H1 (cell line): ENCODE measurements around the gene CADM2. TPM values are rescaled to one million over a fixed set of nuclear protein-coding genes. Genes with fewer than 3 reads are reported as not detected.

ENCODE experiments used
- EGR1 ChIP-seq: IDR thresholded peaks from 2 replicates; pipeline ENCODE4 v1.6.1; 2011; ENCODE audit warnings: low read depth, low read length, borderline replicate concordance
- SIN3A ChIP-seq, 2 experiments: IDR thresholded peaks in 1 of 2; conservative IDR thresholded peaks in 1 of 2; 2 replicates each; pipeline ENCODE4 v1.6.1; 2011 to 2012; ENCODE audit warnings: low read length in 2 of 2, improper control_type of control experiment in 1 of 2, low read depth in 1 of 2, mild to moderate bottlenecking in 1 of 2
- polyA plus RNA-seq, 7 experiments: library from polyadenylated mRNA; depleted of rRNA in 3 of 7; stranded (reverse) in 5 of 7; unstranded in 2 of 7; fragments of >200 nt in 5 of 7; fragments of 200-250 nt in 2 of 7; gene quantifications; 1 replicate in 5 of 7; 2 replicates in 1 of 7; 4 replicates in 1 of 7; pipeline versions ENCODE4 v1.2.1 to v1.2.3, GENCODE V29; 2011 to 2013; ENCODE audit warnings: missing spikeins in 2 of 7, mixed read lengths in 2 of 7
- total RNA-seq: library from RNA; stranded (reverse); fragmentation: NEBNext Ultra II Directional; extraction: Animal tissue kit (Norgen Biotek cat#: 25700); gene quantifications from 2 replicates; pipeline ENCODE4 v1.2.1, GENCODE V29; 2021

Gene CADM2
- total and polyA plus RNA-seq, 2 of the 8 experiments (the other 6 are each of a cell fraction or from before 2014, with no cell fraction given), result 14.9 to 20.9 TPM

DNA sequence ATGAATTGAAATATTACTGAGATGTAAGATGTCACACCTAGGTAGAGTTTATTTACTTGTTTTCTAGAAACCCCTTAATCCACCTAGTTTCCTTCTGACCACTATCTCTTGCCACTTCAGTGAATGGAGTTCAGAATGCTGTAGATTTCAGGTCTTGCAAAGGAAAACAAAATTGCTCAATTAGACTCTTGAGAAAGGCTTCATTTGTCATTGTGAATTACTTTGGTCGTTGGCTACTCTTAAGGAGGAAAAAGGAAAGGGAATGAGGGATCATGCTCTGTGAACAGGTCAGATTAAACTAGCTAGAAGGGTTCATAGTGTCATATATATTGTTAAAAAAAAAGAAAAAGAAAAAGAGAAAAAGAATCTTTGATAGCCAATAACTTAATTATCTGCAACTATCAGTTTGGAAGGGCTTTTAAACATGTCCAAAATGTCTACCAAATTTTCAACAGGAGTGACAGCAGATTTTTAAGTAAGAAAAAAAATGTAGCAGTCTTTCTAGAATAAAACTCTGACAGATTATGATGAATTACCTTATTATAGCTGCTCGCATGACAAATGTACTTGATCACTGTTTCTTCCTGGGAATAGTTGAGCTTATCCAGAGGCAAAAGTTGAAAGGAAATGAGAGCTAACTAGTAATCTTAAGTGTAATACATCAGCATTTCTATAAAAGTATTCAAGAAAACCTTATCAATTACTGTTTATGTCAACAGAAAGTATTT is 543.5 kb downstream of the CADM2 start (continued):
- no peak for TF ChIP-seq EGR1
- no peak for TF ChIP-seq SIN3A (conservative IDR thresholded peaks at IDR 0.05 in 1 of 2, IDR thresholded peaks at IDR 0.05 in 1 of 2; ENCODE audit: low read depth in 1 of 2, low read length in 2 of 2)
